Glutamatergic neuron (in vitro differentiated cells): Measurements from ENCODE around the gene CRYBA4. TPM values are rescaled to one million over a fixed set of nuclear protein-coding genes. Genes with fewer than 3 reads are reported as not detected.

ENCODE experiments used
- DNase-seq: peaks from one replicate; pipeline ENCODE4 v3.0.0; 2022
- H3K27ac Mint-ChIP-seq: one replicate; pipeline ENCODE4 v1.8.0; 2020; ENCODE audit warnings: mild to moderate bottlenecking, mixed read lengths, inconsistent platforms; ENCODE audit not compliant: unreplicated experiment
- H3K27me3 Mint-ChIP-seq: one replicate; pipeline ENCODE4 v1.8.0; 2020; ENCODE audit warnings: mild to moderate bottlenecking, moderate library complexity, mixed read lengths, inconsistent platforms; ENCODE audit not compliant: unreplicated experiment
- H3K36me3 Mint-ChIP-seq: one replicate; pipeline ENCODE4 v1.8.0; 2020; ENCODE audit warnings: mild to moderate bottlenecking, mixed read lengths, inconsistent platforms; ENCODE audit not compliant: unreplicated experiment
- H3K4me1 Mint-ChIP-seq: one replicate; pipeline ENCODE4 v1.8.0; 2020; ENCODE audit warnings: mild to moderate bottlenecking, low read depth, mixed read lengths, inconsistent platforms; ENCODE audit not compliant: unreplicated experiment
- H3K4me3 Mint-ChIP-seq: one replicate; pipeline ENCODE4 v1.8.0; 2020; ENCODE audit warnings: mild to moderate bottlenecking, mixed read lengths, inconsistent platforms; ENCODE audit not compliant: unreplicated experiment
- H3K9me3 Mint-ChIP-seq: one replicate; pipeline ENCODE4 v1.8.0; 2020; ENCODE audit warnings: mild to moderate bottlenecking, moderate library complexity, mixed read lengths, inconsistent platforms; ENCODE audit not compliant: unreplicated experiment
- long read RNA-seq: library from polyadenylated mRNA; unstranded; transcript quantifications from one replicate; pipeline ENCODE4 v2.0.0, GENCODE V29; 2020; ENCODE audit not compliant: unreplicated experiment
- total RNA-seq: library from RNA; stranded (reverse); fragmentation: NEBNext Ultra II Directional; extraction: Animal tissue kit (Norgen Biotek cat#: 25700); gene quantifications from one replicate; pipeline ENCODE4 v1.2.1, GENCODE V29; 2021; ENCODE audit not compliant: unreplicated experiment
- TF ChIP-seq, protein P1 (sequence below): fragments of 200-600 bp; sonication (generic); IDR thresholded peaks from one replicate; pipeline ENCODE4 v1.5.0; 2021; ENCODE audit not compliant: partially characterized antibody, unreplicated experiment

Gene CRYBA4
- total RNA-seq: not detected
- long read RNA-seq: 0 reads

GRCh38 chr22:26621663-26622062 lies at the start of gene CRYBA4:
TSS of gene CRYBA4 (plus strand) at chr22:26621963. CDS start at chr22:26622597, 634 bp downstream.
- peaks cover 2% of the 10 kb centered on the region for H3K27me3 Mint-ChIP-seq
- H3K27ac Mint-ChIP-seq: no peak within 1 kb of the TSS
- H3K36me3 Mint-ChIP-seq: no peaks in the 10 kb centered on the region
- peaks cover 4% of the 10 kb centered on the region for H3K4me1 Mint-ChIP-seq
- no peak for DNase-seq
- H3K4me3 Mint-ChIP-seq: no peak within 1 kb of the TSS
- TF ChIP-seq, protein P1, sequence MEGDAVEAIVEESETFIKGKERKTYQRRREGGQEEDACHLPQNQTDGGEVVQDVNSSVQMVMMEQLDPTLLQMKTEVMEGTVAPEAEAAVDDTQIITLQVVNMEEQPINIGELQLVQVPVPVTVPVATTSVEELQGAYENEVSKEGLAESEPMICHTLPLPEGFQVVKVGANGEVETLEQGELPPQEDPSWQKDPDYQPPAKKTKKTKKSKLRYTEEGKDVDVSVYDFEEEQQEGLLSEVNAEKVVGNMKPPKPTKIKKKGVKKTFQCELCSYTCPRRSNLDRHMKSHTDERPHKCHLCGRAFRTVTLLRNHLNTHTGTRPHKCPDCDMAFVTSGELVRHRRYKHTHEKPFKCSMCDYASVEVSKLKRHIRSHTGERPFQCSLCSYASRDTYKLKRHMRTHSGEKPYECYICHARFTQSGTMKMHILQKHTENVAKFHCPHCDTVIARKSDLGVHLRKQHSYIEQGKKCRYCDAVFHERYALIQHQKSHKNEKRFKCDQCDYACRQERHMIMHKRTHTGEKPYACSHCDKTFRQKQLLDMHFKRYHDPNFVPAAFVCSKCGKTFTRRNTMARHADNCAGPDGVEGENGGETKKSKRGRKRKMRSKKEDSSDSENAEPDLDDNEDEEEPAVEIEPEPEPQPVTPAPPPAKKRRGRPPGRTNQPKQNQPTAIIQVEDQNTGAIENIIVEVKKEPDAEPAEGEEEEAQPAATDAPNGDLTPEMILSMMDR: no peak
- no peaks in the 10 kb centered on the region for H3K9me3 Mint-ChIP-seq

- no peak overlapping the region for H3K27ac Mint-ChIP-seq
- H3K4me3 Mint-ChIP-seq: no peak overlapping the region
Measured at GRCh38 chr22:26573026-26573662, 48.6 kb upstream of the CRYBA4 start.

DNA sequence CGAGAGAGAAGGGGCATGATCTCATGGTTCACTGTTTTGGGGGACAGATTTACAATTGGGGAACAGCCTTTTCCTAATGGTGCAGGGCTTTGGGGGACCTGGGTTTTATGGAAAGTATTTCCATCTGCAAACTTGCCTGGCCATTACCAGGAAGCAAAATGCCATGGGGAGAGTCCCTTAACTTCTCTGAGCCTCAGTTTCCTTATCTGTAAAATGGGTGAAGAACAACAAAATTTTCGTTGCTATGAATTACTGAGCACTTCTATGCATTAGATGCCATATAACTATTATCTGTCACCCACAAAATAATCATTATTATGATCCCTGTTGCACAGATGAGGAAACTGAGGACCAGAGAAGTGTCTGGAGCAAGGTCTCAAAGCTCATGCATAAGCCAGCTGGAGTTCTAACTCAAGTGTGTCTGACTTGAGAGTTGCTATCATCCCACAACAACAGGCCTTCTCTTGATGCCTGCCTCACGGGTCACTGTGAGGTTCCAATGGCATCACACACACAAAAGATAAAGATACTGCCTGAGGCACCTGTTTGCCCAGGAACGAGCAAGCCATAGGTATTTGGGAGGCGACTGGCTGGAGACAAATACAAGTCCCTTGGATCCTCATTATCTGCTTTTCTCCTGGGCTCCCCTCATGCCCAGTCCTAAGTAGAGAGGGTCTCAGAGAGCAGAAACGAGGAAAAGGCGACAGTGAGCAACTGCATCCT lies 47.6 kb upstream of the CRYBA4 start:
- Mint-ChIP-seq H3K27ac (no peak overlapping the region), H3K36me3 (no peaks in the 10 kb centered on the region), H3K9me3 (peaks cover 2% of the 10 kb centered on the region), H3K4me3 (no peak overlapping the region), H3K4me1 (peaks cover 10% of the 10 kb centered on the region), H3K27me3 (peaks cover 11% of the 10 kb centered on the region)
- DNase-seq: no peak
- TF ChIP-seq, protein P1: no peak

More at GRCh38 chr22:26573026-26573662, 48.6 kb upstream of the CRYBA4 start:
- Mint-ChIP-seq H3K9me3 (peaks cover 2% of the 10 kb centered on the region), H3K36me3 (no peaks in the 10 kb centered on the region), H3K27me3 (peaks cover 11% of the 10 kb centered on the region), H3K4me1 (peaks cover 14% of the 10 kb centered on the region)
- DNase-seq: no peak
- TF ChIP-seq, protein P1: no peak

DNA sequence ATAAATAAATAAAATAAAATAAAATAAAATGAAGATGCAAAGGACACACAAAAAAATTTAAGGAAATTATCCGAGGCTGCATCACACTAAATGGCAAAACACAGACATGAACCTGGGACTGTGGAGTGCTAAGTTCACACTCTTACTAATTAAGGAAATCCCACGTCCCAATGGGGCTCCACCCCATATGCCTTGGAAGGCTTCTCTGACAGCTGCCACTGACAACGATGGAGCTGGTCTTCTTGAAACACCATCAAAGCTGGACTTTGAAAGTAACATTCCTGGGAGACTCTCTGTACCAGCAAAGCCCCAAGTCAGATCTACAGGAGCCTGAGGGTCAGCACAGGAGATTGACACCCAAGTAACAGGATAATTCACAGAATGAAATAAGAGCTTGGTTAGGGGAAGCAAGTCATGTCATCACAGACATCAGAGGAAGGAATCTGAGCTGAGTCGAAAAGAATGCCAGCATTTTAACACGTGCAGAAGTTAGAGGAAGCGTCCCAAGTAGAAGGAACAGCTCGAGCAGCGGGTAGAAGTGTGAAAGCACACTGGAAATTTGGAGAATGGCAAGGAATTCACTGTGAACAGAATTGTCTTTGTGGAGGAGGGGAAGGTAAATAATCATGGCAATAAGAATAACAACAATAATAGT lies 45.6 kb upstream of the CRYBA4 start:
- H3K4me1 Mint-ChIP-seq: peaks cover 25% of the 10 kb centered on the region
- TF ChIP-seq, protein P1: no peak
- peak overlapping the region; percentile 21 for H3K4me3 Mint-ChIP-seq
- peaks cover 4% of the 10 kb centered on the region for H3K9me3 Mint-ChIP-seq
- H3K36me3 Mint-ChIP-seq: no peaks in the 10 kb centered on the region
- H3K27ac Mint-ChIP-seq: peak overlapping the region; percentile 94
- DNase-seq: peak; percentile 40
- H3K27me3 Mint-ChIP-seq: peaks cover 5% of the 10 kb centered on the region
